Neutrophil (primary cell): ENCODE data around the gene NUP205.
A peak's percentile ranks its signal among the peaks of the same experiment; 100 is the strongest.
"Not testable (repeated sequence)": the region's sequence is repeated elsewhere in the genome, so short reads cannot be mapped to it uniquely, and the experiment has no call there.

ENCODE experiments used
- H3K27ac ChIP-seq: fragments of 200-600 bp; sonication (generic); 2 replicates; pipeline ENCODE4 v1.5.1; 2016; ENCODE audit warnings: mild to moderate bottlenecking, moderate library complexity
- H3K27me3 ChIP-seq: fragments of 200-600 bp; sonication (generic); 2 replicates; pipeline ENCODE4 v1.6.0; 2016; ENCODE audit warnings: mild to moderate bottlenecking
- H3K36me3 ChIP-seq: fragments of 200-600 bp; sonication (generic); 2 replicates; pipeline ENCODE4 v1.5.1; 2017
- H3K4me1 ChIP-seq, 2 experiments: fragments of 200-600 bp in 1 of 2; sonication (generic) in 1 of 2; 1 replicate in 1 of 2; 2 replicates in 1 of 2; pipeline versions ENCODE4 v1.5.1 to v1.6.1; 2013 to 2016; ENCODE audit warnings: low read depth in 1 of 2, low read length in 1 of 2, mild to moderate bottlenecking in 1 of 2, moderate library complexity in 1 of 2; ENCODE audit not compliant: control insufficient read depth in 1 of 2, insufficient read depth in 1 of 2
- H3K4me3 ChIP-seq, 2 experiments: fragments of 200-600 bp in 1 of 2; sonication (generic) in 1 of 2; 1 replicate in 1 of 2; 2 replicates in 1 of 2; pipeline ENCODE4 v1.5.1; 2013 to 2016; ENCODE audit warnings: low read depth in 1 of 2, low read length in 1 of 2, mild to moderate bottlenecking in 1 of 2, moderate library complexity in 1 of 2
- H3K9me3 ChIP-seq: fragments of 200-600 bp; sonication (generic); 2 replicates; pipeline ENCODE4 v1.5.1; 2016
- TF ChIP-seq, protein P1 (sequence below): fragments of 200-600 bp; sonication (generic); IDR thresholded peaks from 2 replicates; pipeline ENCODE4 v1.5.1; 2016; ENCODE audit warnings: antibody characterized with exemption

Gene NUP205

DNA sequence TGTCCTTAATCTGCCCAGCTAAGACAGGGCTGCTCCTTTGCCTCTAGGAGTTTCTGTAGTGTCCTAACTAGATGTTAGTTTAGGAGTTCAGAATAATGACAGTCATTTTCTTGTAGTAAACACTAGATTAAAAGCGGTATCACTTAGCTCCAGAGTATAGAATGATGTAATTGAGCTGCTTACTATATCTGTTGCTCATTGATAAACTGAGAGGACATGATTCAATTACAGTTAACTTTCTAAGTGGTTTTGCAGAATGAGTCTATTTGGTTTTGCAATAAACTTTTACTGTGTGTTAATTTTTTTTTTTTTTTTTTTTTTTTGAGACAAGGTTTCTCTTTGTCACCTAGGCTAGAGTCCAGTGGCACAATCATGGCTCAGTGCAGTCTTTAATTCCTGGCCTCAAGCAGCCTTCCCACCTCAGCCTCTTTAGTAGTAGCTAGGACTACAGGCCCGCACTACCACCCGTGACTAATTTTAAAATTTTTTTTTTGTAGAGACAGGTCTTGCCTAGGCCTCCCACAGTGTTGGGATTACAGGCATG lies 106.4 kb downstream of the NUP205 start:
- Histone ChIP-seq H3K27ac (no peak overlapping the region), H3K4me1 (peaks cover 34 to 35% of the 10 kb centered on the region in 2 experiments), H3K36me3 (no peaks in the 10 kb centered on the region), H3K27me3 (no peaks in the 10 kb centered on the region), H3K4me3 (no peak overlapping the region), H3K9me3 (no peaks in the 10 kb centered on the region)
- TF ChIP-seq, protein P1, sequence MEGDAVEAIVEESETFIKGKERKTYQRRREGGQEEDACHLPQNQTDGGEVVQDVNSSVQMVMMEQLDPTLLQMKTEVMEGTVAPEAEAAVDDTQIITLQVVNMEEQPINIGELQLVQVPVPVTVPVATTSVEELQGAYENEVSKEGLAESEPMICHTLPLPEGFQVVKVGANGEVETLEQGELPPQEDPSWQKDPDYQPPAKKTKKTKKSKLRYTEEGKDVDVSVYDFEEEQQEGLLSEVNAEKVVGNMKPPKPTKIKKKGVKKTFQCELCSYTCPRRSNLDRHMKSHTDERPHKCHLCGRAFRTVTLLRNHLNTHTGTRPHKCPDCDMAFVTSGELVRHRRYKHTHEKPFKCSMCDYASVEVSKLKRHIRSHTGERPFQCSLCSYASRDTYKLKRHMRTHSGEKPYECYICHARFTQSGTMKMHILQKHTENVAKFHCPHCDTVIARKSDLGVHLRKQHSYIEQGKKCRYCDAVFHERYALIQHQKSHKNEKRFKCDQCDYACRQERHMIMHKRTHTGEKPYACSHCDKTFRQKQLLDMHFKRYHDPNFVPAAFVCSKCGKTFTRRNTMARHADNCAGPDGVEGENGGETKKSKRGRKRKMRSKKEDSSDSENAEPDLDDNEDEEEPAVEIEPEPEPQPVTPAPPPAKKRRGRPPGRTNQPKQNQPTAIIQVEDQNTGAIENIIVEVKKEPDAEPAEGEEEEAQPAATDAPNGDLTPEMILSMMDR: no peak

DNA sequence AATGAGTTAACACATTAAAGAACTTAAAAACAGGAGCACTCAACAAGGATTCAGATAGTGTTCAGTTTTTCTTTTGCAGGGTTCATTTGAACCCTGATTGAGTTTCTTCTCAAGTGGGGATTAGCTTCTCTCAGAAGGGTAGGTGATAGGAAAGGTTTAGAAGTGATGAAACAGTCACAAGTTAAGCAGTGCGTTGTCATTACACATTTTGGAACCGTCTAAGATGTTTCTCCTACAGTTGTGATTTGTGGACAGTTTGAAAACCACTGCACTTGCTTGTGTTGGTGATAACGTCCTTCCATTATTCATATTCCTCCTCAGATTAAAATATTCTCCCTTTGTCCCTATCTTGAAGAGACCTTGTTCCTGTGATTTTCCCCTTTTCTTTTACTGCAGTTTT lies 107.3 kb downstream of the NUP205 start:
- H3K4me1 ChIP-seq: peaks cover 27 to 28% of the 10 kb centered on the region in 2 experiments
- TF ChIP-seq, protein P1: no peak
- no peaks in the 10 kb centered on the region for H3K9me3 ChIP-seq
- no peak overlapping the region for H3K27ac ChIP-seq
- H3K27me3 ChIP-seq: no peaks in the 10 kb centered on the region
- H3K4me3 ChIP-seq: no peak overlapping the region
- H3K36me3 ChIP-seq: no peaks in the 10 kb centered on the region

DNA sequence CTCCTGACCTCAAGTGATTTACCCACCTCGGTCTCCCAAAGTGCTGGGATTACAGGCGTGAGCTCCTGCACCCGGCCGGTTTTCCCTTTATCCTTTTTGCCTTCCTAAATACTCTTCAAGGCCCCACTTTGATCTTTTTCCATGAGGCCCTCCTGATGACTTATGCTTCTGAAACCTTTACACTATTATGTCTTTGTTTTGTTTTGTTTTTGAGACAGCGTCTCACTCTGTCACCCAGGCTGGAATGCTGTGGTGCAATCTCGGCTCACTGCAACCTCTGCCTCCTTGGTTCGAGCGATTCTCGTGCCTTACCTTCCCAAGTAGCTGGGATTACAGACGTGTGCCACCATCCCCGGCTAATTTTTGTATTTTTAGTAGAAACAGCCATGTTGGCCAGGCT lies 108.4 kb downstream of the NUP205 start:
- no peaks in the 10 kb centered on the region for H3K9me3 ChIP-seq
- TF ChIP-seq, protein P1: no peak
- H3K27ac ChIP-seq: peak overlapping the region; percentile 20

DNA sequence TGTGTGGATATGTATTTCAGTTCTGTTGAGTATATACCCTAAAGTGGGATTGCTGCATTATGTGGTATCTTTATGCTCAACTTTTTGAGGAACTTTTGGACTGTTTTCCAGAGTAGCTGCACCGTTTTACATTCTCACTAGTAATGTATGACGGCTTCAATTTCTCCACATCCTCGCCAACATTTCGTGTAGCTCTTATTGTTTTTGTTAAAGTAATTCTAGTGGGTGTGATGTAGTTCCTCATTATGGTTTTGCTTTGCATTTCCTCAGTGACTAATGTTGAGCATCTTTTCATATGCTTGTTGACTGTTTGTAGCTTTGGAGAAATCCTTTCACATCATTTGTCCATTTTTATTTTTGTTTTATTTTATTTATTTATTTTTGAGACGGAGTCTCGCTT lies 109.1 kb downstream of the NUP205 start:
- peak overlapping the region; percentile 20 for H3K27ac ChIP-seq
- no peaks in the 10 kb centered on the region for H3K27me3 ChIP-seq
- no peak overlapping the region for H3K4me3 ChIP-seq
- H3K36me3 ChIP-seq: no peaks in the 10 kb centered on the region
- H3K9me3 ChIP-seq: no peaks in the 10 kb centered on the region
- peaks cover 22 to 23% of the 10 kb centered on the region in 2 experiments for H3K4me1 ChIP-seq
- TF ChIP-seq, protein P1: no peak

More for the DNA sequence above, 108.4 kb downstream of the NUP205 start:
- no peaks in the 10 kb centered on the region for H3K36me3 ChIP-seq
- H3K27me3 ChIP-seq: no peaks in the 10 kb centered on the region
- no peak overlapping the region for H3K4me3 ChIP-seq
- H3K4me1 ChIP-seq: peaks cover 27% of the 10 kb centered on the region in 2 experiments

DNA sequence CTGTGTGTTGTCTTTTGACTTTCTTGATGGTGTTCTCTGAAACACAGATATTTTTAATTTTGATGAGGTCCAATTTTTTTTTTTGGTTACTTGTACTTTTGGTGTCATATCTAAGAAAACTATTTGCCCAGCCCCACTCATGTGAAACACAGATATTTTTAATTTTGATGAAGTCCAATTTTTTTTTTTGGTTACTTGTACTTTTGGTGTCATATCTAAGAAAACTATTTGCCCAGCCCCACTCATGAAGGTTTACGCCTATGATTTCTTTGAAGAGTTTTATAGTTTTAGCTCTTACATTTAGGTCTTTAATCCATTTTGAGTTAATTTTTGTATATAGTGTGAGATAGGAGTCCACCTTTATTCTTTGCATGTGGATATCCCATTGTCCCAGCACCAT lies 109.9 kb downstream of the NUP205 start:
- not testable (repeated sequence) for H3K9me3 ChIP-seq, H3K27me3 ChIP-seq, H3K4me3 ChIP-seq, H3K36me3 ChIP-seq, H3K27ac ChIP-seq
- peaks cover 18 to 20% of the 10 kb centered on the region in 2 experiments for H3K4me1 ChIP-seq

DNA sequence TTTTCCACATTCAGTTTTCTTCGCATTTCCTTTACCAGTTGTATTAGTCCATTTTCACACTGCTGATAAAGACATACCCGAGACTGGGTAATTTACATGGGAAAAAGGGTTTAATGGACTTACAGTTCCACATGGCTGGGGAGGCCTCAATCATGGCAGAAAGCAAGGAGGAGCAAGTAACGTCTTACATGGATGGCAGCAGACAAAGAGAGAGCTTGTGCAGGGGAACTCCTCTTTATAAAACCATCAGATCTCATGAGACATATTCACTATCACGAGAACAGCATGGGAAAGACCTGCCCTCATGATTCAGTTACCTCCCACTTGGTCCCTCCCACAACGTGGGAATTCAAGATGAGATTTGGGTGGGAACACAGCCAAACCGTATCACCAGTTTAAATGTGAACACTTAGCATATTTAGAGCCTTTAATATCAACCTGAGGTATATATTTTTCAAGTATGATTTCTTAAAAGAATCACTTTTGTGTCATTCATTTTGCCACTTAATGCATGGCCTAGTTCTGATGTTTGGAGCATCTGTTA lies 111.2 kb downstream of the NUP205 start:
- H3K9me3 ChIP-seq, H3K4me3 ChIP-seq, H3K4me1 ChIP-seq, H3K27me3 ChIP-seq, H3K36me3 ChIP-seq, H3K27ac ChIP-seq: not testable (repeated sequence)
